K562 (cell line): ENCODE results near the gene ZNF74. TPM values are rescaled to one million over a fixed set of nuclear protein-coding genes. Genes with fewer than 3 reads are reported as not detected.

Experiments
- CBX3 ChIP-seq, 2 experiments: IDR thresholded peaks; 1 replicate in 1 of 2; 2 replicates in 1 of 2; pipeline ENCODE4 v1.6.1; 2012; ENCODE audit warnings: inconsistent platforms in 2 of 2, low read length in 2 of 2, borderline replicate concordance in 1 of 2, control low read depth in 1 of 2
- CCAR2 ChIP-seq: fragments of 200-400 bp; formaldehyde crosslinking; IDR thresholded peaks from 2 replicates; pipeline ENCODE4 v1.6.1; 2017; ENCODE audit warnings: mild to moderate bottlenecking, low read depth, low read length
- HNRNPL ChIP-seq: fragments of 200-400 bp; formaldehyde crosslinking; IDR thresholded peaks from 2 replicates; pipeline ENCODE4 v1.6.1; 2017; ENCODE audit warnings: low read depth, mild to moderate bottlenecking, low read length
- KAT7 ChIP-seq: sonication (generic); formaldehyde crosslinking; IDR thresholded peaks from 2 replicates; pipeline ENCODE4 v1.8.0; 2022; ENCODE audit warnings: missing genetic modification reagents, mild to moderate bottlenecking, borderline replicate concordance
- MIER1 ChIP-seq: fragments of 450-650 bp; IDR thresholded peaks from 2 replicates; pipeline ENCODE4 v1.6.1; 2016; ENCODE audit warnings: antibody characterized with exemption, mild to moderate bottlenecking, low read depth
- NELFE ChIP-seq: IDR thresholded peaks from 2 replicates; pipeline ENCODE4 v1.6.1; 2011; ENCODE audit warnings: mild to moderate bottlenecking; ENCODE audit not compliant: insufficient read depth, insufficient read length
- NFATC3 ChIP-seq: fragments of 450-650 bp; IDR thresholded peaks from 2 replicates; pipeline ENCODE4 v1.6.1; 2017; ENCODE audit warnings: mild to moderate bottlenecking
- NFIC ChIP-seq: fragments of 450-650 bp; IDR thresholded peaks from 2 replicates; pipeline ENCODE4 v1.6.1; 2017; ENCODE audit warnings: mild to moderate bottlenecking, inconsistent platforms
- NR1H2 ChIP-seq: sonication (generic); formaldehyde crosslinking; IDR thresholded peaks from 2 replicates; pipeline ENCODE4 v1.4.0; 2020; ENCODE audit warnings: mild to moderate bottlenecking, missing genetic modification reagents
- RB1 ChIP-seq: fragments of 450-650 bp; IDR thresholded peaks from 2 replicates; pipeline ENCODE4 v1.6.1; 2017; ENCODE audit warnings: low read depth, mild to moderate bottlenecking
- RBFOX2 ChIP-seq: fragments of 200-400 bp; formaldehyde crosslinking; IDR thresholded peaks from 2 replicates; pipeline ENCODE4 v1.6.1; 2017; ENCODE audit warnings: low read depth, mild to moderate bottlenecking, low read length, moderate library complexity
- RBM34 ChIP-seq: fragments of 200-400 bp; formaldehyde crosslinking; IDR thresholded peaks from 2 replicates; pipeline ENCODE4 v1.6.1; 2018; ENCODE audit warnings: low read length, borderline replicate concordance; ENCODE audit not compliant: insufficient read depth
- RFX1 ChIP-seq: fragments of 450-650 bp; IDR thresholded peaks from 2 replicates; pipeline ENCODE4 v1.6.1; 2016; ENCODE audit warnings: mild to moderate bottlenecking, moderate library complexity
- RHOXF2B ChIP-seq: fragments of 250-450 bp; sonication (Bioruptor Pico); conservative IDR thresholded peaks from 2 replicates; pipeline ENCODE4 v1.5.1; 2021
- SIX5 ChIP-seq, 2 experiments: IDR thresholded peaks; 2 replicates each; pipeline ENCODE4 v1.6.1; 2011; ENCODE audit warnings: low read length in 2 of 2, borderline replicate concordance in 1 of 2, low read depth in 1 of 2, mild to moderate bottlenecking in 1 of 2, moderate library complexity in 1 of 2; ENCODE audit not compliant: insufficient read depth in 1 of 2
- SNRNP70 ChIP-seq: fragments of 200-400 bp; formaldehyde crosslinking; optimal IDR thresholded peaks from 2 replicates; pipeline ENCODE3; 2017; ENCODE audit warnings: low read depth, low read length
- SREBF1 ChIP-seq: fragments of 150-350 bp; IDR thresholded peaks from 2 replicates; pipeline ENCODE4 v1.6.1; 2014; ENCODE audit warnings: antibody characterized with exemption, low read depth, low read length, borderline replicate concordance
- TAF1 ChIP-seq: IDR thresholded peaks from 2 replicates; pipeline ENCODE4 v1.6.1; 2011; ENCODE audit warnings: mild to moderate bottlenecking, low read length, moderate library complexity; ENCODE audit not compliant: insufficient read depth, control insufficient read depth, severe bottlenecking; ENCODE audit errors: extremely low read depth
- TCF7L2 ChIP-seq: fragments of 150-350 bp; IDR thresholded peaks from 2 replicates; pipeline ENCODE4 v1.6.1; 2016; ENCODE audit warnings: low read depth, mild to moderate bottlenecking, low read length, moderate library complexity
- ZC3H11A ChIP-seq: IDR thresholded peaks from 2 replicates; pipeline ENCODE4 v1.6.1; 2012; ENCODE audit warnings: low read depth, low read length, improper control_type of control experiment
- ZFPM2 ChIP-seq: fragments of 250-450 bp; sonication (Bioruptor Pico); IDR thresholded peaks from 2 replicates; pipeline ENCODE4 v1.5.1; 2022; ENCODE audit warnings: mild to moderate bottlenecking
- ZNF12 ChIP-seq: sonication (generic); formaldehyde crosslinking; IDR thresholded peaks from 2 replicates; pipeline ENCODE4 v1.4.0; 2020; ENCODE audit warnings: mild to moderate bottlenecking, missing genetic modification reagents
- polyA plus RNA-seq, 8 experiments: library from polyadenylated mRNA; depleted of rRNA in 4 of 8; stranded (reverse) in 5 of 8; unstranded in 3 of 8; fragments of >200 nt; fragmentation: Nextera tagmentation in 2 of 8; fragmentation: Illumina TruSeq in 1 of 8; extraction: Ambion mirVana in 2 of 8; extraction: Trizol in 1 of 8; gene quantifications; 2 replicates each; pipeline versions ENCODE4 v1.2.1 to v1.2.3, GENCODE V29; 2011 to 2014; ENCODE audit warnings: inconsistent platforms in 1 of 8, missing spikeins in 1 of 8
- total RNA-seq, 7 experiments: library from RNA; depleted of rRNA in 6 of 7; stranded (reverse); fragments of >200 nt in 6 of 7; fragmentation: Illumina TruSeq in 2 of 7; extraction: Trizol in 2 of 7; gene quantifications; 2 replicates each; pipeline versions ENCODE4 v1.2.1 to v1.2.3, GENCODE V29; 2011 to 2021; ENCODE audit warnings: low replicate concordance in 1 of 7
- TF ChIP-seq, protein P1 (sequence below): fragments of 150-350 bp; IDR thresholded peaks from 2 replicates; pipeline ENCODE4 v1.6.1; 2014; ENCODE audit warnings: low read depth, mild to moderate bottlenecking, low read length, borderline replicate concordance
- TF ChIP-seq, protein P2 (sequence below): fragments of 250-450 bp; sonication (Bioruptor Pico); IDR thresholded peaks from 2 replicates; pipeline ENCODE4 v1.9.0; 2021; ENCODE audit warnings: mild to moderate bottlenecking, inconsistent platforms

The ZNF74 gene
- total and polyA plus RNA-seq, 9 of the 15 experiments (the other 6 are each of a cell fraction or from before 2014, with no cell fraction given), result 2.4 to 53.5 (median 31.5) TPM

DNA sequence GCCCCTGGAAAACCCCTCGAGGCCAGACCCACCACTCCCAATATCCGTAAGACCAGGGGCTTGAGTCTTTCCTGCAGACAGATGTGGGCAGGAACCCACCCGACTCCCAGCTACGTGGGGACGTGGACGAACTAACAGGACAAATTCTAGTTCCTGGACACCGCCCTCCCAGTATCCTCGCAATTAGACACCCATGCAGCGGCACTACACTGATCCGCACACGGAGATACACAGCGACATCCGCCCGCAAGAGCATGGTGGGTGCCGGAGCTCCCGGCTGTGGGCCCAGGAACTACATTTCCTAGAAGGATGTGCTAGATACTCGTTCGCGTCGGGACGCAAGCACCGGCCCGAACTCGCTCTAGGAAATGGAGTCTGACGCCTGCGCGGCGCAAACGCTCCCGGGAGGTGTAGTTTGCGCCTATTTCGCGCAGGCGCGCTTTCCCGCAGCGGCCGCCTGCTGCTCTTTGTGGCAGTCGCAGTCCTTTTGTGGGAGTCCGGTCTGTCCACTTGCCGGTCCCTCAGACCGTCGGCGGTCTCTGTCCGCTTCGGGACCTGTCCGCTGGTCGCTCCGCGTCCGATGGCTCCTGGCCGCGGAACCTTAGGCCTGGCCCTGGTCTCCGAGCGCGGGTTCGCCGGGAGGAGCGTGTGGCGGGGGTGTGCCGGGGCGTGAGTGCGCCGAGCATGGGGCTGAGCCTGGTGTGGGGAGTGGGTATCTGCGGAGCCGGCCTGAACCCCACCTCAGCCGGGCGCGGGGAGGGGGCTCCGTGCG lies at the start of gene ZNF74 (continued):
- no peak for TF ChIP-seq RB1
- TF ChIP-seq TCF7L2, result no peak
- TF ChIP-seq RFX1, result no peak
- TF ChIP-seq NFATC3, result no peak
- TF ChIP-seq SNRNP70, result no peak
- TF ChIP-seq MIER1, result no peak
- no peak for TF ChIP-seq ZNF12 (CRISPR knock-in tag)
- peak; percentile 97 for TF ChIP-seq ZFPM2
- TF ChIP-seq SIX5 (IDR thresholded peaks at IDR 0.05; ENCODE audit: borderline replicate concordance in 1 of 2, insufficient read depth in 1 of 2, low read depth in 1 of 2, low read length in 2 of 2), result peak; percentile 96 to 97
- no peak for TF ChIP-seq NELFE
- TF ChIP-seq KAT7 (CRISPR knock-in tag), result no peak
- no peak for TF ChIP-seq CCAR2
- TF ChIP-seq RBM34, result no peak
- TF ChIP-seq CBX3 (IDR thresholded peaks at IDR 0.05; ENCODE audit: borderline replicate concordance in 1 of 2, low read length in 2 of 2), result peak in 1 of 2 experiments; percentile 72; a peak in 2 of 3 replicates
- TF ChIP-seq, protein P1, sequence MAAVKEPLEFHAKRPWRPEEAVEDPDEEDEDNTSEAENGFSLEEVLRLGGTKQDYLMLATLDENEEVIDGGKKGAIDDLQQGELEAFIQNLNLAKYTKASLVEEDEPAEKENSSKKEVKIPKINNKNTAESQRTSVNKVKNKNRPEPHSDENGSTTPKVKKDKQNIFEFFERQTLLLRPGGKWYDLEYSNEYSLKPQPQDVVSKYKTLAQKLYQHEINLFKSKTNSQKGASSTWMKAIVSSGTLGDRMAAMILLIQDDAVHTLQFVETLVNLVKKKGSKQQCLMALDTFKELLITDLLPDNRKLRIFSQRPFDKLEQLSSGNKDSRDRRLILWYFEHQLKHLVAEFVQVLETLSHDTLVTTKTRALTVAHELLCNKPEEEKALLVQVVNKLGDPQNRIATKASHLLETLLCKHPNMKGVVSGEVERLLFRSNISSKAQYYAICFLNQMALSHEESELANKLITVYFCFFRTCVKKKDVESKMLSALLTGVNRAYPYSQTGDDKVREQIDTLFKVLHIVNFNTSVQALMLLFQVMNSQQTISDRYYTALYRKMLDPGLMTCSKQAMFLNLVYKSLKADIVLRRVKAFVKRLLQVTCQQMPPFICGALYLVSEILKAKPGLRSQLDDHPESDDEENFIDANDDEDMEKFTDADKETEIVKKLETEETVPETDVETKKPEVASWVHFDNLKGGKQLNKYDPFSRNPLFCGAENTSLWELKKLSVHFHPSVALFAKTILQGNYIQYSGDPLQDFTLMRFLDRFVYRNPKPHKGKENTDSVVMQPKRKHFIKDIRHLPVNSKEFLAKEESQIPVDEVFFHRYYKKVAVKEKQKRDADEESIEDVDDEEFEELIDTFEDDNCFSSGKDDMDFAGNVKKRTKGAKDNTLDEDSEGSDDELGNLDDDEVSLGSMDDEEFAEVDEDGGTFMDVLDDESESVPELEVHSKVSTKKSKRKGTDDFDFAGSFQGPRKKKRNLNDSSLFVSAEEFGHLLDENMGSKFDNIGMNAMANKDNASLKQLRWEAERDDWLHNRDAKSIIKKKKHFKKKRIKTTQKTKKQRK, result 0 out of 2 replicates have a peak, but pooled peaks have one; percentile 46
- peak; percentile 74 for TF ChIP-seq ZC3H11A
- TF ChIP-seq NFIC, result no peak
- peak; percentile 100 for TF ChIP-seq RBFOX2
- peak; percentile 82; the same call in 1 of the 2 replicates for TF ChIP-seq HNRNPL
- TF ChIP-seq TAF1, result peak; percentile 96
- TF ChIP-seq RHOXF2B (CRISPR knock-in tag), result peak; percentile 13; the same call in 1 of the 2 replicates
- TF ChIP-seq, protein P2, sequence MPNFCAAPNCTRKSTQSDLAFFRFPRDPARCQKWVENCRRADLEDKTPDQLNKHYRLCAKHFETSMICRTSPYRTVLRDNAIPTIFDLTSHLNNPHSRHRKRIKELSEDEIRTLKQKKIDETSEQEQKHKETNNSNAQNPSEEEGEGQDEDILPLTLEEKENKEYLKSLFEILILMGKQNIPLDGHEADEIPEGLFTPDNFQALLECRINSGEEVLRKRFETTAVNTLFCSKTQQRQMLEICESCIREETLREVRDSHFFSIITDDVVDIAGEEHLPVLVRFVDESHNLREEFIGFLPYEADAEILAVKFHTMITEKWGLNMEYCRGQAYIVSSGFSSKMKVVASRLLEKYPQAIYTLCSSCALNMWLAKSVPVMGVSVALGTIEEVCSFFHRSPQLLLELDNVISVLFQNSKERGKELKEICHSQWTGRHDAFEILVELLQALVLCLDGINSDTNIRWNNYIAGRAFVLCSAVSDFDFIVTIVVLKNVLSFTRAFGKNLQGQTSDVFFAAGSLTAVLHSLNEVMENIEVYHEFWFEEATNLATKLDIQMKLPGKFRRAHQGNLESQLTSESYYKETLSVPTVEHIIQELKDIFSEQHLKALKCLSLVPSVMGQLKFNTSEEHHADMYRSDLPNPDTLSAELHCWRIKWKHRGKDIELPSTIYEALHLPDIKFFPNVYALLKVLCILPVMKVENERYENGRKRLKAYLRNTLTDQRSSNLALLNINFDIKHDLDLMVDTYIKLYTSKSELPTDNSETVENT, result peak; percentile 93
- TF ChIP-seq NR1H2 (CRISPR knock-in tag), result no peak
- peak; percentile 56 for TF ChIP-seq SREBF1
